ENCODE results near the gene SLC9A9.

Gene SLC9A9

GRCh38 chr3:143413372-143413771, 434.9 kb downstream of the SLC9A9 start:
- DNase-seq (ENCODE audit: low read depth), result no peak

GRCh38 chr3:143412084-143412483, 436.2 kb downstream of the SLC9A9 start:
- no peak for DNase-seq (ENCODE audit: low read depth)

GRCh38 chr3:143410259-143410658, 438.0 kb downstream of the SLC9A9 start:
- DNase-seq (ENCODE audit: low read depth), result no peak

- DNase-seq (ENCODE audit: low read depth), result no peak
These were observed 439.5 kb downstream of the SLC9A9 start for GRCh38 chr3:143408771-143409170.

- no peak for DNase-seq (ENCODE audit: low read depth)
These were observed 445.7 kb downstream of the SLC9A9 start for GRCh38 chr3:143402602-143403001.

GRCh38 chr3:143396790-143397189, 451.5 kb downstream of the SLC9A9 start:
- no peak for DNase-seq (ENCODE audit: low read depth)

- DNase-seq (ENCODE audit: low read depth), result no peak
These were observed 458.9 kb downstream of the SLC9A9 start for GRCh38 chr3:143389388-143389787.

- no peak for DNase-seq (ENCODE audit: low read depth)
These were observed 460.8 kb downstream of the SLC9A9 start for GRCh38 chr3:143387425-143387824.

GRCh38 chr3:143384076-143384475, 464.2 kb downstream of the SLC9A9 start:
- no peak for DNase-seq (ENCODE audit: low read depth)

- no peak for DNase-seq (ENCODE audit: low read depth)
These were observed 464.8 kb downstream of the SLC9A9 start for GRCh38 chr3:143383421-143383820.

- DNase-seq (ENCODE audit: low read depth), result no peak
These were observed 465.5 kb downstream of the SLC9A9 start for GRCh38 chr3:143382816-143383215.

- no peak for DNase-seq (ENCODE audit: low read depth)
These were observed 467.8 kb downstream of the SLC9A9 start for GRCh38 chr3:143380449-143380848.

GRCh38 chr3:143375698-143376097, 472.6 kb downstream of the SLC9A9 start:
- DNase-seq (ENCODE audit: low read depth), result no peak

GRCh38 chr3:143367171-143367570, 481.1 kb downstream of the SLC9A9 start:
- no peak for DNase-seq (ENCODE audit: low read depth)

- DNase-seq (ENCODE audit: low read depth), result no peak
These were observed 481.6 kb downstream of the SLC9A9 start for GRCh38 chr3:143366672-143367071.

GRCh38 chr3:143363949-143364348, 484.3 kb downstream of the SLC9A9 start:
- DNase-seq (ENCODE audit: low read depth), result no peak

- no peak for DNase-seq (ENCODE audit: low read depth)
These were observed 485.0 kb downstream of the SLC9A9 start for GRCh38 chr3:143363276-143363675.

GRCh38 chr3:143362115-143362991, 485.9 kb downstream of the SLC9A9 start:
- no peak for DNase-seq (ENCODE audit: low read depth)

GRCh38 chr3:143361589-143361988, 486.7 kb downstream of the SLC9A9 start:
- no peak for DNase-seq (ENCODE audit: low read depth)

GRCh38 chr3:143360244-143360643, 488.0 kb downstream of the SLC9A9 start:
- no peak for DNase-seq (ENCODE audit: low read depth)

- DNase-seq (ENCODE audit: low read depth), result no peak
These were observed 489.3 kb downstream of the SLC9A9 start for GRCh38 chr3:143358793-143359491.

GRCh38 chr3:143358155-143358792, 490.0 kb downstream of the SLC9A9 start:
- DNase-seq (ENCODE audit: low read depth), result no peak

GRCh38 chr3:143357700-143358099, 490.6 kb downstream of the SLC9A9 start:
- no peak for DNase-seq (ENCODE audit: low read depth)
